PC-3 (cell line): ENCODE results near the gene DOK5. TPM values are rescaled to one million over a fixed set of nuclear protein-coding genes. Genes with fewer than 3 reads are reported as not detected.

ENCODE experiments used
- ATAC-seq: fragments of 200-7000 bp; cut with Tn5 transposase; 2 replicates; pipeline ENCODE4 v1.9.1; 2020; ENCODE audit warnings: mild to moderate bottlenecking, moderate library complexity
- BruUV-seq: library from RNA; stranded (reverse); fragments of 400-500 nt; replicated peaks from 2 replicates; lab custom pipeline; 2021; lab: Mats Ljungman, UMichigan
- CTCF ChIA-PET: fragments of 300-600 bp; sonication (Branson Sonifier 250); formaldehyde crosslinking; loops from one replicate; lab custom pipeline; 2022; ENCODE audit warnings: antibody characterized with exemption; lab: Charles Lee
- POLR2A ChIA-PET: fragments of 300-600 bp; sonication (Branson Sonifier 250); formaldehyde crosslinking; loops from one replicate; lab custom pipeline; 2022; ENCODE audit warnings: antibody characterized with exemption; ENCODE audit not compliant: unreplicated experiment; lab: Charles Lee
- DNase-seq: peaks from one replicate; pipeline ENCODE4 v3.0.0-alpha.2; 2015
- H2AFZ ChIP-seq: fragments of 300-600 bp; sonication (generic); 2 replicates; pipeline ENCODE4 v1.6.0; 2016; ENCODE audit warnings: antibody characterized with exemption, low read length
- H3F3A ChIP-seq: fragments of 300-600 bp; sonication (generic); one replicate; pipeline ENCODE4 v1.6.0; 2017; ENCODE audit warnings: antibody characterized with exemption, low read length, control low read depth, mild to moderate bottlenecking; ENCODE audit not compliant: unreplicated experiment
- H3K27ac ChIP-seq: fragments of 300-600 bp; sonication (generic); 2 replicates; pipeline ENCODE4 v1.5.1; 2016; ENCODE audit warnings: mild to moderate bottlenecking, low read length
- H3K27me3 ChIP-seq: fragments of 300-600 bp; sonication (generic); 2 replicates; pipeline ENCODE4 v1.6.1; 2016; ENCODE audit warnings: low read length, mixed read lengths
- H3K36me3 ChIP-seq: fragments of 300-600 bp; sonication (generic); 2 replicates; pipeline ENCODE4 v1.6.1; 2016; ENCODE audit warnings: low read depth, mixed run types, low read length, mixed read lengths
- H3K4me1 ChIP-seq: fragments of 300-600 bp; sonication (generic); 2 replicates; pipeline ENCODE4 v1.5.1; 2016; ENCODE audit warnings: low read length; ENCODE audit not compliant: insufficient read depth
- H3K4me2 ChIP-seq: fragments of 300-600 bp; sonication (generic); 2 replicates; pipeline ENCODE4 v1.6.0; 2016; ENCODE audit warnings: low read length
- H3K4me3 ChIP-seq: fragments of 300-600 bp; sonication (generic); 2 replicates; pipeline ENCODE4 v1.5.1; 2016; ENCODE audit warnings: mild to moderate bottlenecking, low read length, mixed read lengths
- H3K79me2 ChIP-seq: fragments of 300-600 bp; sonication (generic); 2 replicates; pipeline ENCODE4 v1.6.1; 2017; ENCODE audit warnings: low read length, mixed read lengths
- H3K9ac ChIP-seq: fragments of 300-600 bp; sonication (generic); 2 replicates; pipeline ENCODE4 v1.6.0; 2016; ENCODE audit warnings: mild to moderate bottlenecking, low read length
- H3K9me2 ChIP-seq: fragments of 300-600 bp; sonication (generic); replicated peaks from 2 replicates; pipeline ENCODE4 v1.6.1; 2016; ENCODE audit warnings: mixed run types, low read length, mixed read lengths
- H3K9me3 ChIP-seq: fragments of 300-600 bp; sonication (generic); 2 replicates; pipeline ENCODE4 v1.6.1; 2016; ENCODE audit warnings: low read length, mixed read lengths
- H4K20me1 ChIP-seq: fragments of 300-600 bp; sonication (generic); 2 replicates; pipeline ENCODE4 v1.6.1; 2016; ENCODE audit warnings: low read length, mixed read lengths
- CTCF ChIP-seq: fragments of 300-600 bp; sonication (generic); conservative IDR thresholded peaks from 2 replicates; pipeline ENCODE4 v1.5.1; 2017; ENCODE audit warnings: antibody characterized with exemption, low read depth, mild to moderate bottlenecking, low read length
- EZH2 ChIP-seq: fragments of 300-600 bp; sonication (generic); IDR thresholded peaks from one replicate; pipeline ENCODE4 v1.6.1; 2017; ENCODE audit warnings: antibody characterized with exemption, mild to moderate bottlenecking, low read length; ENCODE audit not compliant: unreplicated experiment
- EZH2phosphoT487 ChIP-seq: fragments of 300-600 bp; sonication (generic); IDR thresholded peaks from 2 replicates; pipeline ENCODE4 v1.6.1; 2018; ENCODE audit warnings: mild to moderate bottlenecking, antibody characterized with exemption, low read length, borderline replicate concordance
- intact Hi-C: fragments of 100-400 bp; cut with micrococcal nuclease; formaldehyde crosslinking; loops from 2 replicates; pipeline ENCODE4 v1.9.0; 2023
- total RNA-seq: library from RNA; depleted of rRNA; stranded (reverse); fragments of >200 nt; gene quantifications from 2 replicates; pipeline ENCODE4 v1.2.3, GENCODE V29; 2014

DOK5 gene
- total RNA-seq, 1 experiment from 2014 or later: not detected

GRCh38 chr20:54645445-54646155 is 170.2 kb downstream of the DOK5 start:
- Histone ChIP-seq H3K4me2 (no peak overlapping the region), H3K79me2 (no peaks in the 10 kb centered on the region), H3F3A (no peaks in the 10 kb centered on the region), H4K20me1 (no peaks in the 10 kb centered on the region), H3K27me3 (peaks cover 13% of the 10 kb centered on the region), H3K27ac (no peak overlapping the region), H3K4me3 (no peak overlapping the region), H3K9me2 (no peaks in the 10 kb centered on the region), H3K4me1 (no peaks in the 10 kb centered on the region), H3K9ac (no peak overlapping the region), H2AFZ (no peak overlapping the region), H3K36me3 (no peaks in the 10 kb centered on the region), H3K9me3 (no peaks in the 10 kb centered on the region)
- no peak for DNase-seq
- no peak for ATAC-seq
- ChIA-PET CTCF (no interaction called here), POLR2A (no interaction called here)
- intact Hi-C loops: loop anchor here (5.0 kb wide), 1 partner anchor 548 kb away; no protein-coding TSS in a partner anchor
- BruUV-seq: no TSS peak
- TF ChIP-seq EZH2 (no peak), CTCF (no peak), EZH2phosphoT487 (no peak)

GRCh38 chr20:54646156-54646517 is 170.7 kb downstream of the DOK5 start:
- Histone ChIP-seq H3K79me2 (no peaks in the 10 kb centered on the region), H3K9ac (no peak overlapping the region), H3K27me3 (peaks cover 18% of the 10 kb centered on the region), H3K9me3 (no peaks in the 10 kb centered on the region), H3K9me2 (no peaks in the 10 kb centered on the region), H3K4me1 (no peaks in the 10 kb centered on the region), H2AFZ (no peak overlapping the region), H4K20me1 (no peaks in the 10 kb centered on the region), H3K4me3 (no peak overlapping the region), H3F3A (no peaks in the 10 kb centered on the region), H3K4me2 (no peak overlapping the region), H3K27ac (no peak overlapping the region), H3K36me3 (no peaks in the 10 kb centered on the region)
- no peak for TF ChIP-seq CTCF
- TF ChIP-seq EZH2: no peak
- TF ChIP-seq EZH2phosphoT487: no peak
- POLR2A ChIA-PET: no interaction called here
- no TSS peak for BruUV-seq
- CTCF ChIA-PET: no interaction called here
- intact Hi-C loops: loop anchor here (5.0 kb wide), 1 partner anchor 549 kb away; no protein-coding TSS in a partner anchor
- no peak for ATAC-seq
- no peak for DNase-seq

- CTCF ChIA-PET: no interaction called here
- intact Hi-C loops: loop anchor here (5.0 kb wide), 1 partner anchor 551 kb away; no protein-coding TSS in a partner anchor
- H3K9ac ChIP-seq: no peak overlapping the region
- H3K27me3 ChIP-seq: peaks cover 28% of the 10 kb centered on the region
- TF ChIP-seq EZH2 (no peak), EZH2phosphoT487 (no peak), CTCF (no peak)
- ATAC-seq (no peak), DNase-seq (no peak)
- no peak overlapping the region for H3K27ac ChIP-seq
- no peaks in the 10 kb centered on the region for H3K79me2 ChIP-seq
- POLR2A ChIA-PET: no interaction called here
- H3K4me1 ChIP-seq: no peaks in the 10 kb centered on the region
- no peak overlapping the region for H2AFZ ChIP-seq
- no TSS peak for BruUV-seq
- H3K9me3 ChIP-seq: no peaks in the 10 kb centered on the region
- H3K4me3 ChIP-seq: no peak overlapping the region
- H4K20me1 ChIP-seq: no peaks in the 10 kb centered on the region
- no peak overlapping the region for H3K4me2 ChIP-seq
- no peaks in the 10 kb centered on the region for H3K9me2 ChIP-seq
- no peaks in the 10 kb centered on the region for H3K36me3 ChIP-seq
- no peaks in the 10 kb centered on the region for H3F3A ChIP-seq
Measured at GRCh38 chr20:54648421-54649142, 173.2 kb downstream of the DOK5 start.
